Smooth muscle cell (in vitro differentiated cells): Measurements from ENCODE around the gene TXNDC15. TPM values are rescaled to one million over a fixed set of nuclear protein-coding genes. Genes with fewer than 3 reads are reported as not detected.
"Not testable (repeated sequence)": the region's sequence is repeated elsewhere in the genome, so short reads cannot be mapped to it uniquely, and the experiment has no call there.

ENCODE experiments used
- DNase-seq: peaks from one replicate; lab custom pipeline; 2025; ENCODE audit not compliant: unreplicated experiment; lab: John Stamatoyannopoulos, UW
- H2AFZ ChIP-seq: fragments of 200-600 bp; sonication (generic); 2 replicates; pipeline ENCODE4 v1.6.0; 2016; ENCODE audit warnings: antibody characterized with exemption, low read depth, mild to moderate bottlenecking
- H3F3A ChIP-seq: fragments of 200-600 bp; sonication (generic); 2 replicates; pipeline ENCODE4 v1.6.0; 2017; ENCODE audit warnings: antibody characterized with exemption, low read depth
- H3K27ac ChIP-seq: fragments of 200-600 bp; sonication (generic); 2 replicates; pipeline ENCODE4 v1.5.1; 2016; ENCODE audit warnings: low read depth, mild to moderate bottlenecking
- H3K27me3 ChIP-seq: fragments of 200-600 bp; sonication (generic); 2 replicates; pipeline ENCODE4 v1.6.1; 2016; ENCODE audit warnings: low read depth, mild to moderate bottlenecking
- H3K36me3 ChIP-seq: fragments of 200-600 bp; sonication (generic); 2 replicates; pipeline ENCODE4 v1.5.1; 2016; ENCODE audit warnings: low read depth
- H3K4me1 ChIP-seq: fragments of 200-600 bp; sonication (generic); 2 replicates; pipeline ENCODE4 v1.5.1; 2016; ENCODE audit warnings: low read depth
- H3K4me2 ChIP-seq: fragments of 200-600 bp; sonication (generic); 2 replicates; pipeline ENCODE4 v1.6.0; 2016; ENCODE audit warnings: mild to moderate bottlenecking
- H3K4me3 ChIP-seq: fragments of 200-600 bp; sonication (generic); 2 replicates; pipeline ENCODE4 v1.5.1; 2016; ENCODE audit warnings: mild to moderate bottlenecking
- H3K79me2 ChIP-seq: fragments of 200-600 bp; sonication (generic); 2 replicates; pipeline ENCODE4 v1.6.0; 2016; ENCODE audit warnings: low read depth, mild to moderate bottlenecking
- H3K9ac ChIP-seq: fragments of 200-600 bp; sonication (generic); 2 replicates; pipeline ENCODE4 v1.6.0; 2016; ENCODE audit warnings: low read depth
- H3K9me3 ChIP-seq: fragments of 200-600 bp; sonication (generic); replicated peaks from 2 replicates; pipeline ENCODE4 v1.5.1; 2016; ENCODE audit warnings: low read depth
- H4K20me1 ChIP-seq: fragments of 200-600 bp; sonication (generic); 2 replicates; pipeline ENCODE4 v1.6.0; 2016; ENCODE audit warnings: low read depth
- CTCF ChIP-seq: fragments of 200-600 bp; sonication (generic); IDR thresholded peaks from 2 replicates; pipeline ENCODE4 v1.5.1; 2017; ENCODE audit warnings: borderline replicate concordance, mild to moderate bottlenecking, antibody characterized with exemption; ENCODE audit not compliant: insufficient read depth, poor library complexity, severe bottlenecking
- WGBS: methylation state at CpG from one replicate; pipeline ENCODE4 v1.1.7; 2016; ENCODE audit warnings: low lambda C conversion rate; 5-methylcytosine and 5-hydroxymethylcytosine counted together
- polyA plus RNA-seq: library from polyadenylated mRNA; unstranded; fragments of >200 nt; fragmentation: Nextera tagmentation; extraction: Ambion mirVana; gene quantifications from 2 replicates; pipeline ENCODE4 v1.2.1, GENCODE V29; 2016
- total RNA-seq: library from RNA; depleted of rRNA; stranded (reverse); fragments of >200 nt; gene quantifications from 2 replicates; pipeline ENCODE4 v1.2.3, GENCODE V29; 2014

TXNDC15 gene
- total and polyA plus RNA-seq, 2 experiments from 2014 or later: 70.8 to 118 TPM

GRCh38 chr5:134906811-134907210 lies 32.6 kb downstream of the TXNDC15 start:
- no peaks in the 10 kb centered on the region for H3K4me1 ChIP-seq
- H4K20me1 ChIP-seq: no peaks in the 10 kb centered on the region
- no peak overlapping the region for H3K9ac ChIP-seq
- no peak overlapping the region for H2AFZ ChIP-seq
- H3K79me2 ChIP-seq: peaks cover 13% of the 10 kb centered on the region
- H3K4me2 ChIP-seq: no peak overlapping the region
- no peaks in the 10 kb centered on the region for H3K27me3 ChIP-seq
- no peak overlapping the region for H3K27ac ChIP-seq
- no peaks in the 10 kb centered on the region for H3K9me3 ChIP-seq
- H3K36me3 ChIP-seq: no peaks in the 10 kb centered on the region
- 93% methylated on average over 1 of the region's 1 CpG for WGBS
- no peak for DNase-seq
- H3F3A ChIP-seq: no peaks in the 10 kb centered on the region
- TF ChIP-seq CTCF: no peak
- H3K4me3 ChIP-seq: no peak overlapping the region

GRCh38 chr5:134910752-134911151 lies 36.6 kb downstream of the TXNDC15 start:
- H3K27ac ChIP-seq, H3K36me3 ChIP-seq, H3K9me3 ChIP-seq, H4K20me1 ChIP-seq, H2AFZ ChIP-seq, H3K4me3 ChIP-seq, H3K4me2 ChIP-seq, H3K27me3 ChIP-seq, H3K4me1 ChIP-seq, H3K9ac ChIP-seq, H3F3A ChIP-seq, DNase-seq: not testable (repeated sequence)
- 96% methylated on average over 2 of the region's 2 CpGs for WGBS
- H3K79me2 ChIP-seq: peaks cover 13% of the 10 kb centered on the region

- Histone ChIP-seq H3K36me3 (no peaks in the 10 kb centered on the region), H3K4me2 (no peak overlapping the region), H3K27me3 (no peaks in the 10 kb centered on the region), H3K27ac (no peak overlapping the region), H4K20me1 (no peaks in the 10 kb centered on the region), H2AFZ (no peak overlapping the region), H3F3A (no peaks in the 10 kb centered on the region), H3K9ac (no peak overlapping the region), H3K9me3 (no peaks in the 10 kb centered on the region), H3K4me1 (no peaks in the 10 kb centered on the region), H3K4me3 (no peak overlapping the region), H3K79me2 (peaks cover 5% of the 10 kb centered on the region)
- DNase-seq: no peak
- TF ChIP-seq CTCF: no peak
- WGBS: 95% methylated on average over 8 of the region's 8 CpGs
Observed at GRCh38 chr5:134911285-134912206, 37.4 kb downstream of the TXNDC15 start.

- Histone ChIP-seq H3K9ac (no peak overlapping the region), H3K36me3 (no peaks in the 10 kb centered on the region), H3K79me2 (no peaks in the 10 kb centered on the region), H3K4me3 (no peak overlapping the region), H2AFZ (no peak overlapping the region), H3K4me2 (no peak overlapping the region), H4K20me1 (no peaks in the 10 kb centered on the region), H3F3A (no peaks in the 10 kb centered on the region), H3K4me1 (no peaks in the 10 kb centered on the region), H3K27me3 (no peaks in the 10 kb centered on the region), H3K27ac (no peak overlapping the region), H3K9me3 (no peaks in the 10 kb centered on the region)
- no peak for TF ChIP-seq CTCF
- 97% methylated on average over 3 of the region's 3 CpGs for WGBS
- no peak for DNase-seq
Observed at GRCh38 chr5:134913254-134913653, 39.1 kb downstream of the TXNDC15 start.
